ENCODE results near the gene TRIM45.

Gene TRIM45

GRCh38 chr1:117147856-117148588 lies 26.5 kb upstream of the TRIM45 start (continued):
- TF ChIP-seq ZNF19 (tag by site-specific recombination; IDR thresholded peaks at IDR 0.05; ENCODE audit: low read depth) (0 out of 2 replicates have a peak, but pooled peaks have one; percentile 65), ZNF280C (tag by site-specific recombination; IDR thresholded peaks at IDR 0.05) (no peak), ZNF184 (tag by site-specific recombination; IDR thresholded peaks at IDR 0.05) (no peak), ZNF768 (tag by site-specific recombination; IDR thresholded peaks at IDR 0.05) (no peak), ZNF266 (tag by site-specific recombination; IDR thresholded peaks at IDR 0.05; ENCODE audit: low read depth) (no peak), ZNF214 (tag by site-specific recombination; IDR thresholded peaks at IDR 0.05; ENCODE audit: borderline replicate concordance) (no peak), ZNF610 (tag by site-specific recombination; IDR thresholded peaks at IDR 0.05; ENCODE audit: borderline replicate concordance) (no peak), HOXA7 (CRISPR knock-in tag; IDR thresholded peaks at IDR 0.05; ENCODE audit: borderline replicate concordance) (no peak), ZBTB20 (tag by site-specific recombination; IDR thresholded peaks at IDR 0.05) (no peak), ZNF112 (tag by site-specific recombination; IDR thresholded peaks at IDR 0.05) (no peak), ZNF398 (tag by site-specific recombination; IDR thresholded peaks at IDR 0.05) (no peak), ZNF140 (tag by site-specific recombination; IDR thresholded peaks at IDR 0.05) (no peak), WT1 (tag by site-specific recombination; IDR thresholded peaks at IDR 0.05) (peak; percentile 50; the same call in 1 of the 2 replicates), ZNF529 (tag by site-specific recombination; IDR thresholded peaks at IDR 0.05; ENCODE audit: insufficient replicate concordance) (no peak), MEIS1 (CRISPR knock-in tag; IDR thresholded peaks at IDR 0.05; ENCODE audit: borderline replicate concordance) (no peak), ZNF624 (tag by site-specific recombination; IDR thresholded peaks at IDR 0.05) (no peak), ZNF16 (tag by site-specific recombination; IDR thresholded peaks at IDR 0.05; ENCODE audit: low read depth) (no peak), ZBTB21 (tag by site-specific recombination; IDR thresholded peaks at IDR 0.05) (peak; percentile 78), ZNF133 (tag by site-specific recombination; IDR thresholded peaks at IDR 0.05) (no peak), FEZF1 (tag by site-specific recombination; IDR thresholded peaks at IDR 0.05) (peak; percentile 99), ZNF416 (tag by site-specific recombination; IDR thresholded peaks at IDR 0.05) (no peak), ZNF292 (tag by site-specific recombination; IDR thresholded peaks at IDR 0.05; ENCODE audit: borderline replicate concordance, low read depth) (no peak), ZNF548 (tag by site-specific recombination; IDR thresholded peaks at IDR 0.05) (no peak), ZBTB10 (tag by site-specific recombination; IDR thresholded peaks at IDR 0.05) (no peak), SP7 (tag by site-specific recombination; IDR thresholded peaks at IDR 0.05) (peak; percentile 97), ZNF837 (tag by site-specific recombination; IDR thresholded peaks at IDR 0.05) (no peak), ZNF37A (tag by site-specific recombination; IDR thresholded peaks at IDR 0.05) (no peak), MYNN (tag by site-specific recombination; IDR thresholded peaks at IDR 0.05; ENCODE audit: borderline replicate concordance) (no peak), ZNF221 (tag by site-specific recombination; IDR thresholded peaks at IDR 0.05; ENCODE audit: borderline replicate concordance) (no peak), ZNF513 (tag by site-specific recombination; IDR thresholded peaks at IDR 0.05) (peak; percentile 50), TCF7L2 (IDR thresholded peaks at IDR 0.05; ENCODE audit: borderline replicate concordance, low read depth, low read length) (peak; percentile 62), ZNF629 (tag by site-specific recombination; IDR thresholded peaks at IDR 0.05) (peak; percentile 89), IKZF3 (tag by site-specific recombination; IDR thresholded peaks at IDR 0.05) (peak; percentile 48), ZBTB48 (tag by site-specific recombination; IDR thresholded peaks at IDR 0.05) (no peak)
